Calu3 (cell line): ENCODE data around the gene SPATS2L. TPM values are rescaled to one million over a fixed set of nuclear protein-coding genes. Genes with fewer than 3 reads are reported as not detected.

Experiments used
- BruUV-seq: library from RNA; stranded (reverse); fragments of 400-500 nt; replicated peaks from 2 replicates; lab custom pipeline; 2021; lab: Mats Ljungman, UMichigan
- CTCF ChIA-PET: fragments of 300-600 bp; sonication (Branson Sonifier 250); formaldehyde crosslinking; loops from one replicate; lab custom pipeline; 2022; ENCODE audit warnings: antibody characterized with exemption; lab: Charles Lee
- DNase-seq: peaks from one replicate; pipeline ENCODE4 v3.0.0; 2022
- H3K27ac Mint-ChIP-seq: one replicate; pipeline ENCODE4 v1.8.0; 2022; ENCODE audit warnings: mixed read lengths; ENCODE audit not compliant: unreplicated experiment
- H3K27me3 Mint-ChIP-seq: one replicate; pipeline ENCODE4 v1.8.0; 2022; ENCODE audit warnings: mixed read lengths; ENCODE audit not compliant: unreplicated experiment
- H3K36me3 Mint-ChIP-seq: one replicate; pipeline ENCODE4 v1.8.0; 2022; ENCODE audit warnings: mild to moderate bottlenecking, moderate library complexity, mixed read lengths; ENCODE audit not compliant: insufficient read depth, unreplicated experiment
- H3K4me1 Mint-ChIP-seq: one replicate; pipeline ENCODE4 v1.8.0; 2022; ENCODE audit warnings: mild to moderate bottlenecking, low read depth, mixed read lengths; ENCODE audit not compliant: unreplicated experiment
- H3K4me3 Mint-ChIP-seq: one replicate; pipeline ENCODE4 v1.8.0; 2022; ENCODE audit warnings: mild to moderate bottlenecking, low read depth, moderate library complexity, mixed read lengths; ENCODE audit not compliant: unreplicated experiment
- H3K9me3 Mint-ChIP-seq: one replicate; pipeline ENCODE4 v1.8.0; 2022; ENCODE audit warnings: low read depth, mixed read lengths; ENCODE audit not compliant: unreplicated experiment
- intact Hi-C: fragments of 100-400 bp; cut with micrococcal nuclease; formaldehyde crosslinking; loops from one replicate; pipeline ENCODE4 v1.10.0; 2022; ENCODE audit not compliant: unreplicated experiment
- total RNA-seq: library from RNA; stranded (reverse); gene quantifications from 2 replicates; pipeline ENCODE4 v1.2.3, GENCODE V29; 2022
- TF ChIP-seq, protein P1 (sequence below): fragments of 200-600 bp; IDR thresholded peaks from one replicate; pipeline ENCODE4 v1.8.0; 2022; ENCODE audit warnings: antibody characterized with exemption; ENCODE audit not compliant: unreplicated experiment

The SPATS2L gene
- total RNA-seq, 1 experiment from 2014 or later: 378 TPM

DNA sequence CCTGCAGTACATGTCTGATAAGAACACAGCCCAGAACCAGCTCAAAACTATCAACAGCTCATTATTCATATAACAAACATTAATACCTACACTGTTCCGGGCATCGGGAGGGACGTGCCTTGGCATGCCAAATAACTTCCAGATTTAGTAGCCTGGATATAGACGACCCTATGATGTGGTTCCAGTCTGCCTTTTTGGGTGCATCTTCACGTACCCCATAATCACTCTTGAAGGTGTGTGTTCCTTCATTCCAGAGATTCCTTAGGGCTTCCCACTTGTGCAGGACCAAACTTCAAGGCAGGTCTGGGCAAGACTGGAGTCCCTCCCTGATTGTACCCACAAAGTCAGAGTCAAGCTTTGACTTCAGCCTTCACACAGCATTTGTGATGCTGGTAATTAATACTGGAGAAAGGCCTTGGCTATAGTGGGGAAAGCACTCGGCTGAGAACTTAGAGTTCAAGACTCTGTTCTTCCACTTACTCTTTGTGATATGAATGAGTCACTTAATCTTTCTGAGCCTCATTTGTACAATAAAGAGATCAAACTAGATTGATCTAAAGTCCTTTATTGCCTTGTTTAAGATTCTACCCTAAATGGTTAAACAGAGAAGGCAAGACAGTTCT is 27.7 kb upstream of the SPATS2L start:
- CTCF ChIA-PET: no interaction called here
- BruUV-seq: no TSS peak
- no peaks in the 10 kb centered on the region for H3K27me3 Mint-ChIP-seq
- intact Hi-C loops: no loop called here
- no peak overlapping the region for H3K27ac Mint-ChIP-seq
- DNase-seq: no peak
- peaks cover 2% of the 10 kb centered on the region for H3K9me3 Mint-ChIP-seq
- H3K36me3 Mint-ChIP-seq: no peaks in the 10 kb centered on the region
- TF ChIP-seq, protein P1, sequence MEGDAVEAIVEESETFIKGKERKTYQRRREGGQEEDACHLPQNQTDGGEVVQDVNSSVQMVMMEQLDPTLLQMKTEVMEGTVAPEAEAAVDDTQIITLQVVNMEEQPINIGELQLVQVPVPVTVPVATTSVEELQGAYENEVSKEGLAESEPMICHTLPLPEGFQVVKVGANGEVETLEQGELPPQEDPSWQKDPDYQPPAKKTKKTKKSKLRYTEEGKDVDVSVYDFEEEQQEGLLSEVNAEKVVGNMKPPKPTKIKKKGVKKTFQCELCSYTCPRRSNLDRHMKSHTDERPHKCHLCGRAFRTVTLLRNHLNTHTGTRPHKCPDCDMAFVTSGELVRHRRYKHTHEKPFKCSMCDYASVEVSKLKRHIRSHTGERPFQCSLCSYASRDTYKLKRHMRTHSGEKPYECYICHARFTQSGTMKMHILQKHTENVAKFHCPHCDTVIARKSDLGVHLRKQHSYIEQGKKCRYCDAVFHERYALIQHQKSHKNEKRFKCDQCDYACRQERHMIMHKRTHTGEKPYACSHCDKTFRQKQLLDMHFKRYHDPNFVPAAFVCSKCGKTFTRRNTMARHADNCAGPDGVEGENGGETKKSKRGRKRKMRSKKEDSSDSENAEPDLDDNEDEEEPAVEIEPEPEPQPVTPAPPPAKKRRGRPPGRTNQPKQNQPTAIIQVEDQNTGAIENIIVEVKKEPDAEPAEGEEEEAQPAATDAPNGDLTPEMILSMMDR: no peak
- H3K4me1 Mint-ChIP-seq: no peaks in the 10 kb centered on the region
- no peak overlapping the region for H3K4me3 Mint-ChIP-seq

DNA sequence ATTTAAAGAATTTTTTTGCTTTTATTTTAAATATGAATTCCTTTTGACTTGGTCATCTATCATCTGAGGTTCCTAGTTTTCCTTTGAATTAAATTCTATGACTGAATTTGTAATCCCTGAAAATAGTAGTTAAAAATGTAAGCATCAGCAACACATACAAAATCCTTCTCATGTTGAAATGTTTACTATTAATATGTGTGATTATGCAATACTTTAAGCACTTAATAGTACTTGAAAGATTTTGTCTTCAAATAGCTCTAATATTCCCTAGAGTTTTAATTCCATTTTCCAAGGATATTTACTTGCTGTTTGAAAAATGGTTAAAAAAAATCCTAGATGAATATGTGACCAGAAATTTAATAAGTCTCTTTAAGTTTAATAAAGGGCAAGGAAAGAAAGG is 26.6 kb upstream of the SPATS2L start:
- peaks cover 2% of the 10 kb centered on the region for H3K9me3 Mint-ChIP-seq
- no peaks in the 10 kb centered on the region for H3K36me3 Mint-ChIP-seq
- TF ChIP-seq, protein P1: no peak
- no peak overlapping the region for H3K4me3 Mint-ChIP-seq
- no peaks in the 10 kb centered on the region for H3K4me1 Mint-ChIP-seq
- H3K27me3 Mint-ChIP-seq: no peaks in the 10 kb centered on the region
- no TSS peak for BruUV-seq
- CTCF ChIA-PET: no interaction called here
- intact Hi-C loops: no loop called here
- H3K27ac Mint-ChIP-seq: no peak overlapping the region
- no peak for DNase-seq

DNA sequence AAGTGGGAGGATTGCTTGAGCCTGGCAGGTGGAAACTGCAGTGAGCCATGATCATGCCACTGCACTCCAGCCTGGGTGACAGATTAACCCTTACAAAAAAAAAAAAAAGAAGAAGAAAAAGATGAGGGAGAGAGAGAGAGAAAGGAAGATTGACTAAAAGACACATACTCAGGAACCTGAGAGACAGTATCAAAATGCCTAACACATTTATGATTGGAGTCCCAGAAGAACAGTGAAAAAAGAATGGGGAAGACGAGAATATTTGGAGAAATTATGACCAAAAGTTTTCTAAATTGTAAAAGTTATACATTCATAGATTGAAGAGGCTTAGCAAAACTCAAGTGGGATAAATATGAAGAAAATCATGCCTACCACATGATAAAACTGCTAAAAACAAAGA is 19.9 kb upstream of the SPATS2L start:
- DNase-seq: no peak
- H3K27ac Mint-ChIP-seq: no peak overlapping the region
- H3K4me3 Mint-ChIP-seq: no peak overlapping the region
- no TSS peak for BruUV-seq
- CTCF ChIA-PET: interaction anchor here (0.8 kb wide), 1 partner anchor 97 kb away, joined by 3 read pairs; no protein-coding TSS in a partner anchor
- no peaks in the 10 kb centered on the region for H3K4me1 Mint-ChIP-seq
- H3K27me3 Mint-ChIP-seq: no peaks in the 10 kb centered on the region
- intact Hi-C loops: no loop called here
- H3K36me3 Mint-ChIP-seq: no peaks in the 10 kb centered on the region
- TF ChIP-seq, protein P1: no peak
- no peaks in the 10 kb centered on the region for H3K9me3 Mint-ChIP-seq

DNA sequence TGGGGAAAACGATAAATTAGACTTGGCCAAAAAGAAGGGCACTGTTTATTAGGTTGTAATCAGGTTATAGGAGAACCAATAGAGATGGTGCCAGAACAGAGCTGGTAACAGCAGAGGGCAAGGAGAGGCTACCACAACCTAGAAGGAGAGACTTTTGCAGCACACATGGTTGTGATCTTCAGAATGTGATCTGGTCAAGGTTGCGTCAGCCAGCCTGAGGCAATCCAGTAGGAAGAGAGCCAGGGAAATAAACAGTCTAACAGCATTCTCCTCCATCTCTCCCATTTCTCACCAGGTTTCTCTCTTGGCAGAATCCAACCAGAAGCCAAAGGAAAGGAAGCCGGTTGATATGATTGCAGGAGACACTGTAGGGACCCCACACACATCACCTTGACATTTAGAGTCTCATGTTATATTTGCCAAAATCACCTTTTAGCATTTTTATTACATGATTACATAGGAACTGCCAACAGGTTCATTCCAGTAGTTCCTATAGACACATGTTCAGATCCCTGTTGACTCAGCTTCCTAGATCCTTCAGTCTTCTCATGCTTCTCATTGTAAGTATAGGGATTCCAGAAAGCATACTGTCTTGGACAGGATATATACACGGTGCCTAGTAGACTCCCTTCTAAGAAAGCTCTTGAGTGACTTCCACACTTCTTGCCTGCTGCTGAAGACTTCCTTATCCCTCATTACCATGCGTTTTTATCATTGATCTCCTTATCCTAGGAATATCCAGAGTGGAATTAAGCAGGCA is 17.6 kb upstream of the SPATS2L start:
- DNase-seq: no peak
- H3K27me3 Mint-ChIP-seq: no peaks in the 10 kb centered on the region
- TF ChIP-seq, protein P1: no peak
- CTCF ChIA-PET: no interaction called here
- H3K36me3 Mint-ChIP-seq: no peaks in the 10 kb centered on the region
- H3K4me3 Mint-ChIP-seq: no peak overlapping the region
- H3K4me1 Mint-ChIP-seq: peaks cover 5% of the 10 kb centered on the region
- H3K27ac Mint-ChIP-seq: no peak overlapping the region
- no TSS peak for BruUV-seq
- no peaks in the 10 kb centered on the region for H3K9me3 Mint-ChIP-seq
- intact Hi-C loops: no loop called here
